Measurements from ENCODE around the gene ADCY4.
"Not testable (repeated sequence)": the region's sequence is repeated elsewhere in the genome, so short reads cannot be mapped to it uniquely, and the experiment has no call there.

Gene ADCY4

DNA sequence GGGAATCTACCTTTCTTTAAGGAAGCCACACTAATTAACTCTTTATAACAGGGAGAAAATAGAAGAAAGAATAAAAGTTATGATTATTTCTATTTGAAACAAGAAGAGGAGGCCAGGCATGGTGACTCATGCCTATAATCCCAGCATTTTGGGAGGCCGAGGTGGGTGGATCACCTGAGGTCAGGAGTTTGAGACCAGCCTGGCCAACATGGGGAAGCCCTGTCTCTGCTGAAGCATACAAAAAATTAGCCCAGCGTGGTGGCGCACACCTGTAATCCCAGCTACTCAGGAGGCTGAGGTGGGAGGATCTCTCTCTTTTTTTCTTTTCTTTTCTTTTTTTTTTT lies 19.6 kb upstream of the ADCY4 start:
- H3K4me1 ChIP-seq (ENCODE audit: control insufficient read depth, insufficient read depth, low read length); H3K36me3 ChIP-seq (ENCODE audit: control insufficient read depth in 2 of 2, insufficient read depth in 2 of 2, low read length in 2 of 2); H3K4me3 ChIP-seq (ENCODE audit: low read length in 2 of 2); H3K27me3 ChIP-seq (ENCODE audit: control insufficient read depth in 1 of 2, insufficient read depth in 2 of 2, low read length in 2 of 2); H3K9ac ChIP-seq (ENCODE audit: low read length in 2 of 2); H3K9me3 ChIP-seq (ENCODE audit: control insufficient read depth in 2 of 2, low read length in 2 of 2); H3K27ac ChIP-seq (ENCODE audit: low read length): not testable (repeated sequence)

DNA sequence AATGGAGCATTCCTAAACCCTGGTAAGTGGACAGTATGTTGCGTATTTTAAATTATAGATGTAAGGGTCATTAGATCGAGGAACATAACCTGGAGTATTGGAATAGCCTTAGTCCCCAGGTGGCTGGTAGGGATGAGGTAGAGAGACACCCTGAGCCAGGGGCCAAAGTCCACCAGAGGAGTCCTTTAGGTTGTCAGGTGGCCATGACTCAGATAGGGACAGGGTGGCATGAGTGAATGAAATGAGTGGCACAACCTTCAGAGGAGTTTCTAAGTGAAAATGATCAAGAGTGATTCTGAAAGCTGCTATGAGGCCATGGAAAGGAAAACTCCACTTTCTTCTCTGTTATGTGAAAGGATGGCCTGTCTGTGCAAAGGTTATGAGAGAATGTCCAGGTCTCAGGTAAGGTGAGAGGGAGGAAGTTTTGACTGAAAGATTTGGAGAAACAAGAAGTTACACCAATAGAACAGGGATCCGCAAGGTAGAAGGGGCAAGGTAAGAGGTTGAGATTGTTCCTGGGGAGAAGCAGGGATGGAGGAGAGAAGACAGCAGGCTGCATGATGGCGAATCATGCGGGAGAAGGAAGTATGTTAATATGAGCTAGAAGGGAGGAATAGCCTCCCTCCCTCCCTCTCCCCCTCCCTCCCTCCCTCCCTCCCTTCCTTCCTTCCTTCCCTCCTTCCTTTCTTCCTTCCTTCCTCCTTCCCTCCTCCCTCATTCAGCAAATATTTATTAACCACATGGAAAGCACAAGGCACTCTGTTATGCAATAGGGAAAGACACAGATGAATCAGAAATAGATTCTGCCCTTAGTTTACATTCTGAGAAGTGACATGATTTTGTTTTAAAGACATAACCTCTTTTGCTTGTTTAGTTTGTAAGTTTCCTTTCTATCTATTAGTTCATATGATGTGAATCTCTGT lies 18.9 kb upstream of the ADCY4 start:
- Histone ChIP-seq H3K36me3 (ENCODE audit: control insufficient read depth in 2 of 2, insufficient read depth in 2 of 2, low read length in 2 of 2) (no peaks in the 10 kb centered on the region), H3K27me3 (ENCODE audit: control insufficient read depth in 1 of 2, insufficient read depth in 2 of 2, low read length in 2 of 2) (peaks cover 0 to 8% of the 10 kb centered on the region in 2 donors), H3K9ac (ENCODE audit: low read length in 2 of 2) (no peak overlapping the region), H3K9me3 (ENCODE audit: control insufficient read depth in 2 of 2, low read length in 2 of 2) (no peaks in the 10 kb centered on the region), H3K27ac (ENCODE audit: low read length) (no peak overlapping the region), H3K4me1 (ENCODE audit: control insufficient read depth, insufficient read depth, low read length) (no peaks in the 10 kb centered on the region), H3K4me3 (ENCODE audit: low read length in 2 of 2) (no peak overlapping the region)

DNA sequence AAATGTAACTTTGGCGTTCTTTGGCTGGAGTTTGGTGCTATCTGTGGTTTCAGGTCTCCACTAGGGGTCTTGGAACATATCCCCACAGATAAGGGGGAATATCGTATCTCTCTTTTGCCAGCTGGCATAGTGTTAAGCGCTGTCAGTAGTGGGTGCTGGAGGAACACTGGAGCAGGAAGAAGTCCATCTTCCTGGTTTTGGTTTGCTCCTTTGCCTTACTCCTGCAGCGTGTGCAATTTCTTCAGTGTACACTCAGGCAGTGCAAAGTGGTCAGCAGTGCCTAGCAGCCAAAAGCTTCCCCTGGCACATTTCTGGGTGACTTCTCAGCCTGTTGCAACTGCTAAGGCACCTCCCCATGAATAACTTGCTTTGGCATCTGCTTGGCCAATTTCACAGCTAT lies 16.6 kb upstream of the ADCY4 start:
- Histone ChIP-seq H3K27me3 (ENCODE audit: control insufficient read depth in 1 of 2, insufficient read depth in 2 of 2, low read length in 2 of 2) (peaks cover 0 to 8% of the 10 kb centered on the region in 2 donors), H3K4me1 (ENCODE audit: control insufficient read depth, insufficient read depth, low read length) (no peaks in the 10 kb centered on the region), H3K9me3 (ENCODE audit: control insufficient read depth in 2 of 2, low read length in 2 of 2) (no peaks in the 10 kb centered on the region), H3K36me3 (ENCODE audit: control insufficient read depth in 2 of 2, insufficient read depth in 2 of 2, low read length in 2 of 2) (no peaks in the 10 kb centered on the region), H3K4me3 (ENCODE audit: low read length in 2 of 2) (no peak overlapping the region), H3K27ac (ENCODE audit: low read length) (no peak overlapping the region), H3K9ac (ENCODE audit: low read length in 2 of 2) (no peak overlapping the region)

DNA sequence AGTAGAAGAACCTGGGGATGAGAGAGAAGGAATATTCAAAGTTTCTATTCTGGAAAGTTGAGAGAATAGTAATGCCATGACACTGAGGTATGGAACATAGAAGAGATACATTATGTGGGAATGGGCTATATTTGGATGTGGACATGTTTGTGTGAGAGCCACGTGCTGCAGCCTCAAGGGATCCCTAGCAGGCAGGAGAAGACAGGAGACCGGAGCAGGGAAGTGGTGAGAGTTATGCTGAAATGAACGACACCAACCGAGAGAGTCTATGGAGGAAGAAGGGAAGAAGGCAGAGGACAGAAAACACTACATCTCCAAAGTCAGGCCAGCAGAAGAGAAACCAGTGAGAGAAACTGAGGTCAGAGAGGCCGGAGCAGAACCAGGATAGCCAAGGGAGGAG lies 14.9 kb upstream of the ADCY4 start:
- Histone ChIP-seq H3K4me1 (ENCODE audit: control insufficient read depth, insufficient read depth, low read length) (no peaks in the 10 kb centered on the region), H3K9me3 (ENCODE audit: control insufficient read depth in 2 of 2, low read length in 2 of 2) (no peaks in the 10 kb centered on the region), H3K27ac (ENCODE audit: low read length) (no peak overlapping the region), H3K36me3 (ENCODE audit: control insufficient read depth in 2 of 2, insufficient read depth in 2 of 2, low read length in 2 of 2) (no peaks in the 10 kb centered on the region), H3K27me3 (ENCODE audit: control insufficient read depth in 1 of 2, insufficient read depth in 2 of 2, low read length in 2 of 2) (peaks cover 0 to 10% of the 10 kb centered on the region in 2 donors), H3K9ac (ENCODE audit: low read length in 2 of 2) (no peak overlapping the region), H3K4me3 (ENCODE audit: low read length in 2 of 2) (no peak overlapping the region)

DNA sequence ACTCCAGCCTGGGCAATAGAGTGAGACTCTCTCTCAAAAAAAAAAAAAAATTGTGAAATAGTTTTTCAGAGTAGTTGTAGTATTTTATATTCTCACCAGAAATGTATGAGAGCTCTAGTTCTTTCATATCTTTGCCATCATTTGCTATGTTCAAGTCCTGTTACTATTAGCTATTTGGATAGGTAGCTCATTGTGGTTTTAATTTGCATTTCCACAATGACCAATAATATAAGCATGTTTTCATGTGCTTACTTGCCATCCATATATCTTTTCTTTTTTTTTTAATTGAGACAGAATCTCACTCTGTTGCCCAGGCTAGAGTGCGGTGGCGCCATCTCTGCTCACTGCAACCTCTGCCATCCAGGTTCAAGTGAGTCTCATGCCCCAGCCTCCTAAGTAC lies 13.3 kb upstream of the ADCY4 start:
- Histone ChIP-seq H3K27ac (ENCODE audit: low read length) (no peak overlapping the region), H3K4me1 (ENCODE audit: control insufficient read depth, insufficient read depth, low read length) (no peaks in the 10 kb centered on the region), H3K9ac (ENCODE audit: low read length in 2 of 2) (no peak overlapping the region), H3K4me3 (ENCODE audit: low read length in 2 of 2) (no peak overlapping the region), H3K36me3 (ENCODE audit: control insufficient read depth in 2 of 2, insufficient read depth in 2 of 2, low read length in 2 of 2) (no peaks in the 10 kb centered on the region), H3K9me3 (ENCODE audit: control insufficient read depth in 2 of 2, low read length in 2 of 2) (no peaks in the 10 kb centered on the region), H3K27me3 (ENCODE audit: control insufficient read depth in 1 of 2, insufficient read depth in 2 of 2, low read length in 2 of 2) (peaks cover 0 to 11% of the 10 kb centered on the region in 2 donors)

DNA sequence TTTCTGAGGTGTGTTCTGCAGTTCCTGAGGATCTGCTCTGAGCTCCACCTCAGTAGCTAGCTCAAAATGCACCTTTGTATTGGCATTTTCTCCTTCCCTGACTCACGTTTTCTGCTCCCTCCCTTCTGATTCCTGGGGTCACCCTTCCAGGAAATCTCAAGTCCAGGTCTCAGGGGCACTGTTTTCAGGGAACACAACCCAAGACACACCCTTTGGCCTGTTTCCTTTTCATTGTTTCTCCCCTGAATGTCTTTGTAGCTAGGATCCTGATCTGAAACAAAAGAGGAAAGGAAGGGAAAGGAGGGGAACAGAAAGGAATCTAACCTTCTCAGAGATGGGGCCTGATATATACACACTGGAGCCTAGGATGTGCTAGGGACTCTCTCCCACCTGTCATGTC lies 12.3 kb upstream of the ADCY4 start:
- Histone ChIP-seq H3K36me3 (ENCODE audit: control insufficient read depth in 2 of 2, insufficient read depth in 2 of 2, low read length in 2 of 2) (no peaks in the 10 kb centered on the region), H3K4me1 (ENCODE audit: control insufficient read depth, insufficient read depth, low read length) (no peaks in the 10 kb centered on the region)

DNA sequence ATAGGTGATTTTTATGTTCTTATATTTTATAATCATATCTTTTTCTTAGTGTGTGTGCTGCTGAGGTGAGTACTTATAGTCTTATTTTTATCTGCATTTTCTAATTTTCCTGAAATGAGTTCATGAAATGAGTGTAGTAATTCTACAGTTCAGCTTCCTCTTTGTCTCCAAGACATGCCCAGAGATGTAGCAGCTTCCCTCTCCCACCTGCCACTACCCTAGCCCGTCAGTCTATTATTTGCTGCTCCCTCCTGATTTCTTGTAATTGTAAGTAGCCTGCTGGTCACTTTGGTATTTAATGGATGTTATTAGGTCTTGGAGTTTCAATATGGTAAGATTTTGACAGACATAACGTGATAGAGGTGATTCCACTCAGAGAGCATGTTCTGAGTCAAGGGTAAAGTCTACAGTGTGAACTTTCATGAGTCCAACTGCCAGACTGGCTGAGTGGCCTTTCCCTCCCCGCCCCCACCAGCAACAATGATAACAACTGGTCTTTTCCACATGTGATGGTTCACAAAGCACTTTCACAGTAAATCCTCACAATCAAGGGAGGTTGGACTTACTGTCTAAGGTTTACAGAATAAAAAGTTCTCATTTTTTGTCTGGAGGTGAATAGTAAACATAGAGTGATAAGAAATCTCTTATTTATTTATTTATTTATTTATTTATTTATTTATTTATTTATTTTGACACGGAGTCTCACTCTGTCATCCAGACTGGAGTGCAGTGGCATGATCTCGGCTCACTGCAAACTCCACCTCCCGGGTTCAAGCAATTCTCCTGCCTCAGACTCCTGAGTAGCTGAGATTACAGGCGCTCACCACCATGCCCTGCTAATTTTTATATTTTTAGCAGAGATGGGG lies 9.2 kb upstream of the ADCY4 start:
- Histone ChIP-seq H3K4me1 (ENCODE audit: control insufficient read depth, insufficient read depth, low read length) (peaks cover 2% of the 10 kb centered on the region), H3K27me3 (ENCODE audit: control insufficient read depth in 1 of 2, insufficient read depth in 2 of 2, low read length in 2 of 2) (peaks cover 7 to 9% of the 10 kb centered on the region in 2 donors), H3K9ac (ENCODE audit: low read length in 2 of 2) (no peak overlapping the region), H3K4me3 (ENCODE audit: low read length in 2 of 2) (no peak overlapping the region), H3K27ac (ENCODE audit: low read length) (no peak overlapping the region), H3K9me3 (ENCODE audit: control insufficient read depth in 2 of 2, low read length in 2 of 2) (no peaks in the 10 kb centered on the region), H3K36me3 (ENCODE audit: control insufficient read depth in 2 of 2, insufficient read depth in 2 of 2, low read length in 2 of 2) (no peaks in the 10 kb centered on the region)

More for the DNA sequence above, 12.3 kb upstream of the ADCY4 start:
- H3K27ac ChIP-seq (ENCODE audit: low read length) = no peak overlapping the region
- no peaks in the 10 kb centered on the region for H3K9me3 ChIP-seq (ENCODE audit: control insufficient read depth in 2 of 2, low read length in 2 of 2)
- peaks cover 0 to 11% of the 10 kb centered on the region in 2 donors for H3K27me3 ChIP-seq (ENCODE audit: control insufficient read depth in 1 of 2, insufficient read depth in 2 of 2, low read length in 2 of 2)
- H3K9ac ChIP-seq (ENCODE audit: low read length in 2 of 2) = no peak overlapping the region
- H3K4me3 ChIP-seq (ENCODE audit: low read length in 2 of 2) = no peak overlapping the region

DNA sequence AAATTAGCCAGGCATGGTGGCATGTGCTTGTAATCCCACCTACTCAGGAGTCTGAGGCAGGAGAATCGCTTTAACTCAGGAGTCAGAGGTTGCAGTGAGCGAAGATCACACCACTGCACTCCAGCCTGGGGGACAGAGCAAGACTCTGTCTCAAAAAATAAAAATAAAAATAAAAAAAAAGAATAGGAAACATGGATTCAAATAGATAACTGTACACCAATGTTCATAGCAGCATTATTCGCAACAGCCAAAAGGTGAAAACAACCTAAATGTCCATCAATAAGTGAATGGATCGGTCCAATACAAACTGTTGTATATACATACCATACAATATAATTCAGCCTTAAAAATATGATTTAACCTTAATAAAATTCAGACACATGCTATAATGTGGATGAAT lies 8.0 kb upstream of the ADCY4 start:
- Histone ChIP-seq H3K4me1 (ENCODE audit: control insufficient read depth, insufficient read depth, low read length) (peaks cover 2% of the 10 kb centered on the region), H3K9me3 (ENCODE audit: control insufficient read depth in 2 of 2, low read length in 2 of 2) (no peaks in the 10 kb centered on the region), H3K27ac (ENCODE audit: low read length) (no peak overlapping the region), H3K9ac (ENCODE audit: low read length in 2 of 2) (no peak overlapping the region), H3K36me3 (ENCODE audit: control insufficient read depth in 2 of 2, insufficient read depth in 2 of 2, low read length in 2 of 2) (no peaks in the 10 kb centered on the region), H3K4me3 (ENCODE audit: low read length in 2 of 2) (no peak overlapping the region), H3K27me3 (ENCODE audit: control insufficient read depth in 1 of 2, insufficient read depth in 2 of 2, low read length in 2 of 2) (peaks cover 11 to 12% of the 10 kb centered on the region in 2 donors)

DNA sequence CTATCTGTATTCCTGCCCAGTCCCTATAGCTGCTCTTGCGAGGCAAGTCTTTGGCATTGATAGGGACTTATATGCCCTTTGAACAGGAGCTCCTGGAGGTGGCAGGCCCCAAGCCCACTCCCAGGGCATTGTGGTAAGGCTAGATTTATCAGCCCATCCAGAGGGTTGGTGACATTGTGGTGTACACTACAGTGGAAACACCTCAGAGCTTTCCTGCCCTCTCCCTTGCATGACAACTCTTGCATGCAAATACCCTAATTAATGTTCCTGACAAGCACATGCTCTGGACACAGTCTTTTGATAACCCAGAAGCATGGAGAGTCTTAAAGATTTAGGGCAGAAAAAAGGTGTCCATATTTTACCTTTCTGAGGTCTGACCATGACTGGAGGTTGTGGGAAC lies 5.7 kb upstream of the ADCY4 start:
- Histone ChIP-seq H3K4me3 (ENCODE audit: low read length in 2 of 2) (no peak overlapping the region), H3K27me3 (ENCODE audit: control insufficient read depth in 1 of 2, insufficient read depth in 2 of 2, low read length in 2 of 2) (peaks cover 17 to 24% of the 10 kb centered on the region in 2 donors), H3K36me3 (ENCODE audit: control insufficient read depth in 2 of 2, insufficient read depth in 2 of 2, low read length in 2 of 2) (no peaks in the 10 kb centered on the region), H3K9me3 (ENCODE audit: control insufficient read depth in 2 of 2, low read length in 2 of 2) (no peaks in the 10 kb centered on the region), H3K9ac (ENCODE audit: low read length in 2 of 2) (no peak overlapping the region), H3K4me1 (ENCODE audit: control insufficient read depth, insufficient read depth, low read length) (peaks cover 2% of the 10 kb centered on the region), H3K27ac (ENCODE audit: low read length) (no peak overlapping the region)

DNA sequence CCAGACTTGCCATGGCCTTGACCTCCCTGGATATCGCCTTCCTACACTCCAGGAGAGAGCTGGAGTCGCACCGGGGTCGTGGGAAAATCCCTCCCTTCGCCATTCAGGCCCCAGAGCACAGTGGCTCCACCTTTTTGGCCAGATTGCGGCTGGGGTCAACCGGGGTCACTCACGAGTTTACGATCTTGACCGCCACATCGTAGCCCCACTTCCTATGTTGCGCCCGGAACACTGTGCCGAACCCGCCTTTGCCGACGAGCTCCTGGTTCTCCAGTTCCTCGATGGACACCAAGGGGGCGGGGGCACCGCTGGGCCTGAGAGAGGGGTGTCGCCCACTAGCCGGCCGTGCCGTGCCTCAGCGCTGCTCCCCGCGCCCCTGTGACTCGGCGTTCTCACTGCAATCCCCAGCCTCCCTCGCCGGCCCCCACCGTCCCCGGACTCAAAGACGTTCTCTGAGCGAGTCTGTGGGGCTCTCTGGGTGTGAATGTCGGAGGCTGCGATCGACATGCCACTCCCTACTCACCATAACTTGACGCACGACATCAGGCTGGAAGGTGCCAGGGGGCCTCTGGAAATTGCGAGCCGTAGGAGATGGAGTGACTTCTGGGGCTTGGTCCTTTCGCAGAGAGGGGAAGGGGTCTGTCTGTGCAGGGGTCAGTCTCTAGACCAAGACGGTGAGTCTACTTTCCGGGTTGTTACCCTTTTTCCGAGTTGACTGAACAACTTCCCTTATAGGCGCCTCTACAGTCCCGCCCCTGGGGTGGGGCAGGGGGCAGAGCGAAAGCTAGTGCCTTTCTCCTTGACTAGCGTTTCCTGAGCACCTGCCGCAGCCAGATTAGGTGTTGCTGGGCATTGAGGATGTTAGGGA lies 4.6 kb upstream of the ADCY4 start, which contains the start of gene RIPK3:
RIPK3 (minus strand) TSS at position 708 of the 868 bp plus-strand sequence; CDS start at position 543, 165 bp downstream.
- Histone ChIP-seq H3K9me3 (ENCODE audit: control insufficient read depth in 2 of 2, low read length in 2 of 2) (no peaks in the 10 kb centered on the region), H3K36me3 (ENCODE audit: control insufficient read depth in 2 of 2, insufficient read depth in 2 of 2, low read length in 2 of 2) (no peaks in the 10 kb centered on the region), H3K9ac (ENCODE audit: low read length in 2 of 2) (no peak within 1 kb of the TSS), H3K4me1 (ENCODE audit: control insufficient read depth, insufficient read depth, low read length) (peaks cover 4% of the 10 kb centered on the region), H3K27me3 (ENCODE audit: control insufficient read depth in 1 of 2, insufficient read depth in 2 of 2, low read length in 2 of 2) (peaks cover 28 to 32% of the 10 kb centered on the region in 2 donors), H3K4me3 (ENCODE audit: low read length in 2 of 2) (peak within 1 kb of the TSS; percentile 46 to 61), H3K27ac (ENCODE audit: low read length) (peak within 1 kb of the TSS; percentile 24)
